Lung (tissue), 12 donors: ENCODE results near the gene ADAMTS2. TPM values are rescaled to one million over a fixed set of nuclear protein-coding genes. Genes with fewer than 3 reads are reported as not detected.

ENCODE experiments used
- ATAC-seq: fragments of 200-7000 bp; cut with Tn5 transposase; one replicate; pipeline ENCODE4 v1.9.1; 2020; ENCODE audit warnings: moderate number of reproducible peaks; ENCODE audit not compliant: insufficient read depth, low FRiP score
- DNase-seq, 3 donors: peaks; one replicate each; pipeline ENCODE4 v3.0.0-alpha.2; 2013 to 2017
- H3K27ac ChIP-seq, 2 donors: one replicate each; pipeline ENCODE4 v1.5.1; 2013; ENCODE audit warnings: mild to moderate bottlenecking in 2 of 2, moderate library complexity in 2 of 2, control low read depth in 1 of 2, inconsistent platforms in 1 of 2, low read depth in 1 of 2, low read length in 1 of 2
- H3K27me3 ChIP-seq, 3 donors: one replicate each; pipeline ENCODE4 v1.5.1; 2013; ENCODE audit warnings: low read length in 2 of 3; ENCODE audit not compliant: control insufficient read depth in 3 of 3, insufficient read depth in 3 of 3
- H3K36me3 ChIP-seq, 4 donors: one replicate each; pipeline ENCODE4 v1.5.1; 2013; ENCODE audit warnings: low read length in 4 of 4, mild to moderate bottlenecking in 1 of 4, moderate library complexity in 1 of 4; ENCODE audit not compliant: control insufficient read depth in 4 of 4, insufficient read depth in 4 of 4
- H3K4me1 ChIP-seq, 5 donors: one replicate each; pipeline ENCODE4 v1.5.1; 2013; ENCODE audit warnings: low read length in 5 of 5, mild to moderate bottlenecking in 2 of 5, moderate library complexity in 1 of 5; ENCODE audit not compliant: control insufficient read depth in 5 of 5, insufficient read depth in 5 of 5
- H3K4me3 ChIP-seq: one replicate; pipeline ENCODE4 v1.5.1; 2013; ENCODE audit warnings: mild to moderate bottlenecking, control low read depth, moderate library complexity
- H3K9ac ChIP-seq, 2 donors: one replicate each; pipeline ENCODE4 v1.5.1; 2013; ENCODE audit warnings: low read length in 2 of 2, control low read depth in 1 of 2; ENCODE audit not compliant: insufficient read depth in 1 of 2
- H3K9me3 ChIP-seq, 4 donors: one replicate each; pipeline ENCODE4 v1.5.1; 2013; ENCODE audit warnings: low read length in 3 of 4, mild to moderate bottlenecking in 1 of 4, moderate library complexity in 1 of 4; ENCODE audit not compliant: control insufficient read depth in 4 of 4, insufficient read depth in 3 of 4
- CTCF ChIP-seq: IDR thresholded peaks from 2 replicates; pipeline ENCODE4 v1.5.1; 2012; ENCODE audit warnings: mild to moderate bottlenecking; ENCODE audit errors: control extremely low read depth, extremely low read depth
- WGBS, 2 donors: extraction: QIAGEN DNeasy Blood & Tissue Kit; methylation state at CpG; one replicate each; pipeline ENCODE4 v1.1.7; 2013; 5-methylcytosine and 5-hydroxymethylcytosine counted together
- polyA plus RNA-seq, 2 donors: library from polyadenylated mRNA; stranded (reverse); fragments of 200-250 nt; gene quantifications; one replicate each; pipeline ENCODE4 v1.2.1, GENCODE V29; 2013
- total RNA-seq, 2 donors: library from RNA; depleted of rRNA in 1 of 2; stranded (reverse); fragments of >200 nt in 1 of 2; gene quantifications; one replicate each; pipeline ENCODE4 v1.2.1, GENCODE V29; 2014 to 2021
- donor health status: control.
- donor health status: control.
- donor health status: Bipolar disorder and iron deficiency.
- donor health status: healthy.
- donor health status: DM: yes; HTN: yes; CAD: no.

The ADAMTS2 gene
- total and polyA plus RNA-seq, 4 donors, result 9.3 to 45.5 (median 28.7) TPM

DNA sequence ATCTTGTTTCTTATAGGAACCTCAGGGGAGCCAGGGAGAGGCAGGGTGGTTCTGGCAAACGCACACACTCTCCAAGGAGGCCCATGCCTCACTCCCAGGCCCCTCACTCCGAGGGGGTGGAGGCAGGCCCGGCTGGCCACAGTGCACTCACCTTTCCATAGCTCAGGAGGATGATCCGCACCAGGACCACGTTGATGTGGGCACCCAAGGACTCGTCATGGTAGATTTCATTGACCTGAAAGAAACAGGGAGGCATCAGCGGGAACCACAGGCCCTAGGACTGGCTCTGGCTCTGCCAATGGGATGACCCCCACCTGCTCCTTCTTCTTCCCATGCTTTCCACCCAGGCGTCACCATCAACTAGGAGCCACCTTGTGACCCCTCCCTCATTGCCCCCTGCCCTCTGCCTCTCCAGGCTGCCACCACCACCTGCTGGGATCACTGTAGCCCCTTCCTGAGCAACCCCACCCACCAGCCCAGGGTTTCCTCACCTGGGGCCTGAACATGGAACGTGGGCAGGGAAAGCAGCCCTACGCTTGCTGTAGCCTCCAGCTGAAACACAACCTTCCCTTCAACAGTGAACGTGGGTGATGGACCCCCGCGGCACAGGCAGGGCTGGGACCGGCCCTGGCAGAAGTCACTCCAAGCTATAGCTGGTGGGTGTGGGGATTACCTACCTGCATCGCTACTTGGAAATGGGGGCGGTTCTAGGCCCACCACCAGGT lies 164.2 kb downstream of the ADAMTS2 start:
- Histone ChIP-seq H3K9me3 (peaks cover 0 to 8% (median 0%) of the 10 kb centered on the region in 4 donors), H3K9ac (no peak overlapping the region), H3K27ac (no peak overlapping the region), H3K27me3 (no peaks in the 10 kb centered on the region), H3K36me3 (peaks cover 0 to 9% (median 1%) of the 10 kb centered on the region in 4 donors), H3K4me3 (no peak overlapping the region), H3K4me1 (peaks cover 0 to 18% (median 0%) of the 10 kb centered on the region in 5 donors)
- ATAC-seq (no peak), DNase-seq (no peak)
- TF ChIP-seq CTCF, result no peak
- 89 to 94% methylated on average over 16 of the region's 16 CpGs for WGBS, 2 donors

GRCh38 chr5:179180061-179180610 lies 165.1 kb downstream of the ADAMTS2 start:
- peaks cover 0 to 8% (median 0%) of the 10 kb centered on the region in 4 donors for H3K9me3 ChIP-seq
- H3K27ac ChIP-seq, result no peak overlapping the region
- WGBS, 2 donors, result 55 to 68% methylated on average over 16 of the region's 16 CpGs
- peaks cover 0 to 10% (median 0%) of the 10 kb centered on the region in 5 donors for H3K4me1 ChIP-seq
- no peak for ATAC-seq
- no peak overlapping the region for H3K4me3 ChIP-seq
- peaks cover 0 to 9% (median 1%) of the 10 kb centered on the region in 4 donors for H3K36me3 ChIP-seq
- no peak overlapping the region for H3K9ac ChIP-seq
- peak; percentile 65 to 80 (median 70) for DNase-seq
- no peak for TF ChIP-seq CTCF
- no peaks in the 10 kb centered on the region for H3K27me3 ChIP-seq

- H3K27ac ChIP-seq, result no peak overlapping the region
- H3K27me3 ChIP-seq, result no peaks in the 10 kb centered on the region
- 83 to 95% methylated on average over 10 of the region's 10 CpGs for WGBS, 2 donors
- ATAC-seq (no peak), DNase-seq (no peak)
- H3K36me3 ChIP-seq, result peaks cover 0 to 9% (median 1%) of the 10 kb centered on the region in 4 donors
- TF ChIP-seq CTCF, result no peak
- peaks cover 0 to 8% (median 0%) of the 10 kb centered on the region in 4 donors for H3K9me3 ChIP-seq
- H3K4me1 ChIP-seq, result peaks cover 0 to 10% (median 0%) of the 10 kb centered on the region in 5 donors
- H3K4me3 ChIP-seq, result no peak overlapping the region
- no peak overlapping the region for H3K9ac ChIP-seq
These were observed 167.3 kb downstream of the ADAMTS2 start for GRCh38 chr5:179177711-179178575.
